OCI-LY3 (cell line): ENCODE data around the gene TECPR2.

Experiments used
- EZH2phosphoT487 ChIP-seq: fragments of 200-600 bp; shearing (Covaris generic); IDR thresholded peaks from 2 replicates; pipeline ENCODE4 v1.6.1; 2018; ENCODE audit warnings: antibody characterized with exemption, mixed run types, low read depth
- TF ChIP-seq, protein P1 (sequence below): fragments of 200-600, 300-600 bp; sonication (generic); IDR thresholded peaks from 2 replicates; pipeline ENCODE4 v1.5.1; 2014; ENCODE audit warnings: antibody characterized with exemption, low read length, low read depth

DNA sequence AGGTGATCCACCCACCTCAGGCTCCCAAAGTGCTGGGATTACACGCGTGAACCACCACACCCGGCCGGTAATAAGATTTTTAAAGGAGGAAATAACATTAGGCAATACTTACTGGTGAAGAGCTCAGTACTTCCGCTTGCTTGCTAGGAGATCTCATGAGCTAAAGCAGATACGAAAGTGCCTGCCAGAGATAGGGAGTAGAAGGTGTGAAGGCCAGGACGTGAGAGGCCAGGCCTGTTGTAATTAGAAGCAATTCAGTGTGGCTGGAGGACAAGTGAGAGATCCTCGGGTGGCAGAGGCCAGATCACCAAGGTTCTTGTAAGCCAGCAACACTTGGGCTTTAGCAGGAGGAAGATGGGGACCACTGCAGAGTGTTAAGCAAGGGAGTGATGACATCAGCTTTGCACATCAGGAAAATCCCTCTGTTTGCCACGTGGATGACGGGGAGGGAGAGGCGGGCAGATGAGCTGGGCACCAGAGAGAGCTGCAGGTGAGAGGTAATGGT is 7.6 kb downstream of the TECPR2 start:
- TF ChIP-seq, protein P1, sequence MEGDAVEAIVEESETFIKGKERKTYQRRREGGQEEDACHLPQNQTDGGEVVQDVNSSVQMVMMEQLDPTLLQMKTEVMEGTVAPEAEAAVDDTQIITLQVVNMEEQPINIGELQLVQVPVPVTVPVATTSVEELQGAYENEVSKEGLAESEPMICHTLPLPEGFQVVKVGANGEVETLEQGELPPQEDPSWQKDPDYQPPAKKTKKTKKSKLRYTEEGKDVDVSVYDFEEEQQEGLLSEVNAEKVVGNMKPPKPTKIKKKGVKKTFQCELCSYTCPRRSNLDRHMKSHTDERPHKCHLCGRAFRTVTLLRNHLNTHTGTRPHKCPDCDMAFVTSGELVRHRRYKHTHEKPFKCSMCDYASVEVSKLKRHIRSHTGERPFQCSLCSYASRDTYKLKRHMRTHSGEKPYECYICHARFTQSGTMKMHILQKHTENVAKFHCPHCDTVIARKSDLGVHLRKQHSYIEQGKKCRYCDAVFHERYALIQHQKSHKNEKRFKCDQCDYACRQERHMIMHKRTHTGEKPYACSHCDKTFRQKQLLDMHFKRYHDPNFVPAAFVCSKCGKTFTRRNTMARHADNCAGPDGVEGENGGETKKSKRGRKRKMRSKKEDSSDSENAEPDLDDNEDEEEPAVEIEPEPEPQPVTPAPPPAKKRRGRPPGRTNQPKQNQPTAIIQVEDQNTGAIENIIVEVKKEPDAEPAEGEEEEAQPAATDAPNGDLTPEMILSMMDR, result no peak
- no peak for TF ChIP-seq EZH2phosphoT487
